ENCODE measurements around the gene SFI1. TPM values are rescaled to one million over a fixed set of nuclear protein-coding genes. Genes with fewer than 3 reads are reported as not detected.
"Not testable (repeated sequence)": the region's sequence is repeated elsewhere in the genome, so short reads cannot be mapped to it uniquely, and the experiment has no call there.

SFI1 gene
- total RNA-seq, 4 donors from 2014 or later, result 10.2 to 44.1 (median 33.3) TPM

GRCh38 chr22:31475800-31476199 lies 20.5 kb upstream of the SFI1 start:
- intact Hi-C loops (cut with DNase I; ENCODE audit: low total_unique reads), result no loop called here
- Histone ChIP-seq H3K4me1 (no peaks in the 10 kb centered on the region), H3K27ac (no peak overlapping the region), H3K36me3 (no peaks in the 10 kb centered on the region), H3K4me3 (no peak overlapping the region), H3K9me3 (no peaks in the 10 kb centered on the region), H3K27me3 (no peaks in the 10 kb centered on the region)
- TF ChIP-seq CTCF (IDR thresholded peaks at IDR 0.05) (no peak), POLR2A (IDR thresholded peaks at IDR 0.05) (no peak)
- DNase-seq, result no peak

GRCh38 chr22:31477329-31477728 lies 19.0 kb upstream of the SFI1 start:
- TF ChIP-seq POLR2A (IDR thresholded peaks at IDR 0.05) (no peak), CTCF (IDR thresholded peaks at IDR 0.05) (no peak)
- intact Hi-C loops (cut with DNase I; ENCODE audit: low total_unique reads), result no loop called here
- no peaks in the 10 kb centered on the region for H3K27me3 ChIP-seq
- no peaks in the 10 kb centered on the region for H3K36me3 ChIP-seq
- H3K27ac ChIP-seq, result no peak overlapping the region
- no peak overlapping the region for H3K4me3 ChIP-seq
- DNase-seq, result no peak
- no peaks in the 10 kb centered on the region for H3K9me3 ChIP-seq
- no peaks in the 10 kb centered on the region for H3K4me1 ChIP-seq

GRCh38 chr22:31481129-31481528 lies 15.2 kb upstream of the SFI1 start:
- Histone ChIP-seq H3K27me3 (no peaks in the 10 kb centered on the region), H3K36me3 (no peaks in the 10 kb centered on the region), H3K4me1 (no peaks in the 10 kb centered on the region), H3K9me3 (no peaks in the 10 kb centered on the region), H3K27ac (no peak overlapping the region), H3K4me3 (no peak overlapping the region)
- TF ChIP-seq CTCF (IDR thresholded peaks at IDR 0.05) (no peak), POLR2A (IDR thresholded peaks at IDR 0.05) (no peak)
- intact Hi-C loops (cut with DNase I; ENCODE audit: low total_unique reads), result no loop called here
- DNase-seq, result no peak

- intact Hi-C loops (cut with DNase I; ENCODE audit: low total_unique reads); H3K27ac ChIP-seq; H3K36me3 ChIP-seq; H3K27me3 ChIP-seq; H3K9me3 ChIP-seq; H3K4me3 ChIP-seq; DNase-seq; H3K4me1 ChIP-seq: not testable (repeated sequence)
Observed at GRCh38 chr22:31482470-31482869, 13.9 kb upstream of the SFI1 start.

GRCh38 chr22:31486369-31486768 lies 10.0 kb upstream of the SFI1 start:
- H3K27ac ChIP-seq; DNase-seq; intact Hi-C loops (cut with DNase I; ENCODE audit: low total_unique reads); H3K36me3 ChIP-seq; H3K4me1 ChIP-seq; H3K27me3 ChIP-seq; H3K9me3 ChIP-seq; H3K4me3 ChIP-seq: not testable (repeated sequence)

- intact Hi-C loops (cut with DNase I; ENCODE audit: low total_unique reads), result no loop called here
Observed at GRCh38 chr22:31486951-31487350, 9.4 kb upstream of the SFI1 start.

More at GRCh38 chr22:31486951-31487350, 9.4 kb upstream of the SFI1 start:
- Histone ChIP-seq H3K27me3 (no peaks in the 10 kb centered on the region), H3K9me3 (no peaks in the 10 kb centered on the region), H3K4me3 (no peak overlapping the region), H3K4me1 (peaks cover 0 to 3% of the 10 kb centered on the region in 2 donors), H3K36me3 (no peaks in the 10 kb centered on the region), H3K27ac (no peak overlapping the region)
- no peak for TF ChIP-seq CTCF (IDR thresholded peaks at IDR 0.05)
- no peak for TF ChIP-seq POLR2A (IDR thresholded peaks at IDR 0.05)
- no peak for DNase-seq
